Measurements from ENCODE around the gene LRP1B. TPM values are rescaled to one million over a fixed set of nuclear protein-coding genes. Genes with fewer than 3 reads are reported as not detected.

Gene LRP1B
- total RNA-seq, 1 donor from 2014 or later = not detected

DNA sequence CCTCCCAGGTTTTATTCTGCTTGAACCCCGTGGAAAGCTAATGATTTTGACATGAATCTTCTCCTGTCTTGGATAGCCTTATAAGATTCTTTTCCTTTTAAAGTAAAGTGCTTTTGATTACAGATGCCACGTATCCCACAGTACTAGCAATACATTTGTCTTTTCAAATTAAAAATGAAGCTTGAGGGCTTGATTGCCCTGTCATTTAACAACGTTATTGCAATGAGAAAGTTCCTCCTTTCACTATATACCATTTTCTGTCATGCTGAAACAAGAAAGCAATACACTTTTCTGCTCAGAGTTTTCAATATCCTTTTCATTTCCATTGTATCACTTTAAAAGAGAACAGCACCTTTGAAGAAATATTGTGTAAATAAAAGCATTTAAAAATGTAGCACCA is 814.7 kb downstream of the LRP1B start:
- CTCF ChIA-PET = no interaction called here
- POLR2A ChIA-PET = no interaction called here

GRCh38 chr2:141313972-141314371 is 816.8 kb downstream of the LRP1B start:
- intact Hi-C loops (cut with micrococcal nuclease) = no loop called here
- CTCF ChIA-PET = no interaction called here
- POLR2A ChIA-PET = no interaction called here
- Mint-ChIP-seq H3K4me3 (no peak overlapping the region), H3K36me3 (ENCODE audit: low read depth) (no peaks in the 10 kb centered on the region), H3K27me3 (no peaks in the 10 kb centered on the region), H3K27ac (no peak overlapping the region), H3K9me3 (peaks cover 2% of the 10 kb centered on the region), H3K4me1 (no peaks in the 10 kb centered on the region)
- TF ChIP-seq CTCF (IDR thresholded peaks at IDR 0.05) = no peak
- ATAC-seq (ENCODE audit: low read depth) (no peak), DNase-seq (no peak)

More for the DNA sequence above, 814.7 kb downstream of the LRP1B start:
- H3K9me3 Mint-ChIP-seq = peaks cover 2% of the 10 kb centered on the region
- no peaks in the 10 kb centered on the region for H3K27me3 Mint-ChIP-seq
- TF ChIP-seq CTCF (IDR thresholded peaks at IDR 0.05) = no peak
- ATAC-seq (ENCODE audit: low read depth) (no peak), DNase-seq (no peak)
- H3K4me1 Mint-ChIP-seq = no peaks in the 10 kb centered on the region
- H3K27ac Mint-ChIP-seq = no peak overlapping the region
- H3K4me3 Mint-ChIP-seq = no peak overlapping the region
- intact Hi-C loops (cut with micrococcal nuclease) = no loop called here
- H3K36me3 Mint-ChIP-seq (ENCODE audit: low read depth) = no peaks in the 10 kb centered on the region

DNA sequence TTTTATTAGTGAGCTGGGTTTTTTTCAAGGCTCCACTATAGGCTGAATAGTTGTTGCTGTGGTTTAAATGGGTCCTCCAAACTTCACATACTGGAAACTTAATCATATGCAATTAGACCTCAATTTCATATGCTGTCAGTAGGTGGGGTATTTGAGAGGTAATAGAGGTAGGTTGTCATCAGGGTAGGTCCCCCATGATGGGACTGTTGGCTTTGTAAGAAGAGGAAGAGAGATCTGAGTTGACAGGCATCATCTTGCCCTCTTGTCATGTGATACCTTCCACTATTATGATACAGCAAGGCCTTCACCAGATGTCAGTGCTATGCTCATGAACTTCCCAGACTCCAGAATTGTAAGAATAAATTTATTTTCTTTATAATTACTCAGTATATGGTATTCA is 819.4 kb downstream of the LRP1B start:
- no peaks in the 10 kb centered on the region for H3K4me1 Mint-ChIP-seq
- DNase-seq (no peak), ATAC-seq (ENCODE audit: low read depth) (no peak)
- ChIA-PET POLR2A (no interaction called here), CTCF (interaction anchor here (1.0 kb wide), 1 partner anchor 10 kb away, joined by 4 read pairs; no protein-coding TSS in a partner anchor)
- H3K27me3 Mint-ChIP-seq = no peaks in the 10 kb centered on the region
- intact Hi-C loops (cut with micrococcal nuclease) = no loop called here
- no peak overlapping the region for H3K4me3 Mint-ChIP-seq
- no peak for TF ChIP-seq CTCF (IDR thresholded peaks at IDR 0.05)
- H3K27ac Mint-ChIP-seq = no peak overlapping the region
- H3K36me3 Mint-ChIP-seq (ENCODE audit: low read depth) = no peaks in the 10 kb centered on the region
- H3K9me3 Mint-ChIP-seq = no peaks in the 10 kb centered on the region

DNA sequence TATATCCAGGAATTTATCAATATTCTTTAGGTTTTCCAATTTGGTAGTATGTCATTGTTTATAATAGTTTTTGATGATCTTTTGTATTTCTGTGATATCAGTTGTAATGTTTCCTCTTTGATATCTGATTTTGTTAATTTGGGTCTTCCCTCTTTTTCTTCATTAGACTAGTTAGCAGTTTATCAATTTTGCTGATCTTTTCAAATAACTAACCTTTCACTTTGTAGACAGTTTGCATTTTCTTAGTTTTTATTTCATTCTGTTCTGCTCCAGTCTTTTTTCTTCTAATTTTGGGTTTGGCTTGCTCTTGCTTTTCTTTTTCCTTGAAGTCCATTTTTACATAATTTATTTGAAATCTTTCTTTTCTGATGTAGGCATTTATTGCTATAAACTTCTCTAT is 824.4 kb downstream of the LRP1B start:
- intact Hi-C loops (cut with micrococcal nuclease) = no loop called here
- ChIA-PET POLR2A (no interaction called here), CTCF (no interaction called here)
- no peaks in the 10 kb centered on the region for H3K9me3 Mint-ChIP-seq
- no peak for TF ChIP-seq CTCF (IDR thresholded peaks at IDR 0.05)
- no peaks in the 10 kb centered on the region for H3K36me3 Mint-ChIP-seq (ENCODE audit: low read depth)
- H3K27me3 Mint-ChIP-seq = no peaks in the 10 kb centered on the region
- DNase-seq (no peak), ATAC-seq (ENCODE audit: low read depth) (no peak)
- no peak overlapping the region for H3K27ac Mint-ChIP-seq
- no peak overlapping the region for H3K4me3 Mint-ChIP-seq
- H3K4me1 Mint-ChIP-seq = no peaks in the 10 kb centered on the region

DNA sequence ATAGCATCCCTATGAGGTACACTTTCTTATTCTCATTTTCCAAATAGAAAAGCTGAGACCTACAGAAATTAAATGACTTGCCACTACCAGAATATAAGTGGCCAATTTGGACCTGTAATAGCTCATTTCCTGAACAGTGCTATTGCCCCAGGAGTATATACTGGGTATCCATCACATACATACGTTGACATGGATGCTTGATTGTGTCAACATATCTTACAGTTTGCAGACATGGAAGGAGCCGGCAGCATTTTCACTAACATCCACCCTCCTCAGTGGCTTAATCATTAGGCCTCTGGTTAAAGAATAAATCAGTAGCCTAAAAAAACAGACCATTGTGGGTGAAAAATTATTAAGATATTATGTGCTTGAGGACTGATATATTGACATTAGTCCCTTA is 829.3 kb downstream of the LRP1B start:
- no peak for ATAC-seq (ENCODE audit: low read depth)
- ChIA-PET CTCF (interaction anchor here (0.7 kb wide), 1 partner anchor 10 kb away, joined by 4 read pairs; no protein-coding TSS in a partner anchor), POLR2A (no interaction called here)
- no peak for TF ChIP-seq CTCF (IDR thresholded peaks at IDR 0.05)
- no peaks in the 10 kb centered on the region for H3K4me1 Mint-ChIP-seq
- H3K4me3 Mint-ChIP-seq = no peak overlapping the region
- H3K27ac Mint-ChIP-seq = no peak overlapping the region
- intact Hi-C loops (cut with micrococcal nuclease) = no loop called here
- no peaks in the 10 kb centered on the region for H3K36me3 Mint-ChIP-seq (ENCODE audit: low read depth)
- H3K27me3 Mint-ChIP-seq = no peaks in the 10 kb centered on the region
- no peaks in the 10 kb centered on the region for H3K9me3 Mint-ChIP-seq
- DNase-seq = no peak

Data from activated B cell treated with CpG ODN at 0.5 μM for 24 hours (primary cell).